Mucosa of stomach (tissue), 1 donor: ENCODE results near the gene NKG7.
A peak's percentile ranks its signal among the peaks of the same experiment; 100 is the strongest.

ENCODE experiments used
- H3K27me3 ChIP-seq: one replicate; pipeline ENCODE4 v1.7.0; 2013; ENCODE audit warnings: mild to moderate bottlenecking, low read length; ENCODE audit not compliant: control insufficient read depth, insufficient read depth
- H3K36me3 ChIP-seq: one replicate; pipeline ENCODE4 v1.7.0; 2013; ENCODE audit warnings: low read length; ENCODE audit not compliant: control insufficient read depth, insufficient read depth
- H3K4me1 ChIP-seq: one replicate; pipeline ENCODE4 v1.7.0; 2013; ENCODE audit warnings: mild to moderate bottlenecking, low read length; ENCODE audit not compliant: control insufficient read depth, insufficient read depth
- H3K4me3 ChIP-seq: one replicate; pipeline ENCODE4 v1.7.0; 2013; ENCODE audit warnings: low read length
- H3K9ac ChIP-seq: one replicate; pipeline ENCODE4 v1.7.0; 2013; ENCODE audit warnings: mild to moderate bottlenecking, low read length, moderate library complexity
- H3K9me3 ChIP-seq: one replicate; pipeline ENCODE4 v1.7.0; 2013; ENCODE audit warnings: mild to moderate bottlenecking, low read length, moderate library complexity; ENCODE audit not compliant: control insufficient read depth
- donor health status: Pancreatic carcinoma.

NKG7 gene

GRCh38 chr19:51366389-51367254 lies 5.8 kb downstream of the NKG7 start:
- Histone ChIP-seq H3K4me1 (peaks cover 43% of the 10 kb centered on the region), H3K9ac (peak overlapping the region; percentile 94), H3K4me3 (peak overlapping the region; percentile 95), H3K9me3 (no peaks in the 10 kb centered on the region), H3K36me3 (no peaks in the 10 kb centered on the region), H3K27me3 (no peaks in the 10 kb centered on the region)

GRCh38 chr19:51365965-51366388 lies 6.5 kb downstream of the NKG7 start, which contains the start of gene ETFB:
ETFB (minus strand) TSS chr19:51366388; CDS start chr19:51366326, 62 bp downstream.
- no peaks in the 10 kb centered on the region for H3K9me3 ChIP-seq
- H3K27me3 ChIP-seq: no peaks in the 10 kb centered on the region
- peak within 1 kb of the TSS; percentile 95 for H3K4me3 ChIP-seq
- no peaks in the 10 kb centered on the region for H3K36me3 ChIP-seq
- peaks cover 43% of the 10 kb centered on the region for H3K4me1 ChIP-seq
- peak within 1 kb of the TSS; percentile 94 for H3K9ac ChIP-seq

- H3K4me3 ChIP-seq: peak overlapping the region; percentile 80
- no peaks in the 10 kb centered on the region for H3K9me3 ChIP-seq
- no peaks in the 10 kb centered on the region for H3K27me3 ChIP-seq
- H3K9ac ChIP-seq: peak overlapping the region; percentile 94
- H3K4me1 ChIP-seq: peaks cover 43% of the 10 kb centered on the region
- H3K36me3 ChIP-seq: no peaks in the 10 kb centered on the region
Observed at GRCh38 chr19:51365211-51365964, 7.1 kb downstream of the NKG7 start.

GRCh38 chr19:51364200-51365106 lies 8.0 kb downstream of the NKG7 start:
- no peaks in the 10 kb centered on the region for H3K36me3 ChIP-seq
- H3K4me3 ChIP-seq: no peak overlapping the region
- peaks cover 43% of the 10 kb centered on the region for H3K4me1 ChIP-seq
- H3K27me3 ChIP-seq: no peaks in the 10 kb centered on the region
- H3K9ac ChIP-seq: no peak overlapping the region
- no peaks in the 10 kb centered on the region for H3K9me3 ChIP-seq

- Histone ChIP-seq H3K9ac (no peak overlapping the region), H3K36me3 (no peaks in the 10 kb centered on the region), H3K27me3 (no peaks in the 10 kb centered on the region), H3K4me3 (no peak overlapping the region), H3K4me1 (peaks cover 30% of the 10 kb centered on the region), H3K9me3 (no peaks in the 10 kb centered on the region)
Observed at GRCh38 chr19:51361239-51361638, 11.2 kb downstream of the NKG7 start.

- Histone ChIP-seq H3K9me3 (no peaks in the 10 kb centered on the region), H3K9ac (no peak overlapping the region), H3K4me3 (no peak overlapping the region), H3K27me3 (no peaks in the 10 kb centered on the region), H3K36me3 (no peaks in the 10 kb centered on the region), H3K4me1 (peaks cover 25% of the 10 kb centered on the region)
Observed at GRCh38 chr19:51359294-51359693, 13.2 kb downstream of the NKG7 start.

GRCh38 chr19:51357952-51358351 lies 14.5 kb downstream of the NKG7 start:
- no peaks in the 10 kb centered on the region for H3K36me3 ChIP-seq
- H3K9me3 ChIP-seq: no peaks in the 10 kb centered on the region
- H3K4me1 ChIP-seq: peaks cover 12% of the 10 kb centered on the region
- H3K9ac ChIP-seq: no peak overlapping the region
- no peak overlapping the region for H3K4me3 ChIP-seq
- H3K27me3 ChIP-seq: no peaks in the 10 kb centered on the region

GRCh38 chr19:51356159-51356801 lies 16.2 kb downstream of the NKG7 start:
- Histone ChIP-seq H3K27me3 (no peaks in the 10 kb centered on the region), H3K4me3 (no peak overlapping the region), H3K9ac (no peak overlapping the region)

GRCh38 chr19:51354742-51355148 lies 17.7 kb downstream of the NKG7 start:
- H3K9me3 ChIP-seq: no peaks in the 10 kb centered on the region
- H3K4me1 ChIP-seq: no peaks in the 10 kb centered on the region
- H3K27me3 ChIP-seq: no peaks in the 10 kb centered on the region
- H3K36me3 ChIP-seq: no peaks in the 10 kb centered on the region
- no peak overlapping the region for H3K9ac ChIP-seq
- H3K4me3 ChIP-seq: no peak overlapping the region

More at GRCh38 chr19:51356159-51356801, 16.2 kb downstream of the NKG7 start:
- Histone ChIP-seq H3K36me3 (no peaks in the 10 kb centered on the region), H3K9me3 (no peaks in the 10 kb centered on the region), H3K4me1 (no peaks in the 10 kb centered on the region)

GRCh38 chr19:51354103-51354741 lies 18.2 kb downstream of the NKG7 start:
- Histone ChIP-seq H3K36me3 (no peaks in the 10 kb centered on the region), H3K4me3 (no peak overlapping the region)

More at GRCh38 chr19:51354103-51354741, 18.2 kb downstream of the NKG7 start:
- Histone ChIP-seq H3K27me3 (no peaks in the 10 kb centered on the region), H3K4me1 (no peaks in the 10 kb centered on the region), H3K9ac (no peak overlapping the region), H3K9me3 (no peaks in the 10 kb centered on the region)
